HG03439 (cell line): Measurements from ENCODE around the gene NHS.

Source experiments
- ATAC-seq: cut with Tn5 transposase; IDR thresholded peaks from one replicate; pipeline ENCODE4 v1.9.1; 2021; ENCODE audit warnings: mild to moderate bottlenecking, moderate library complexity; ENCODE audit not compliant: unreplicated experiment

Gene NHS

GRCh38 chrX:17656556-17656955 is 281.6 kb downstream of the NHS start:
- ATAC-seq = no peak

- no peak for ATAC-seq
Measured at GRCh38 chrX:17662391-17662790, 287.4 kb downstream of the NHS start.

- no peak for ATAC-seq
Measured at GRCh38 chrX:17668929-17669328, 293.9 kb downstream of the NHS start.

GRCh38 chrX:17669458-17669857 is 294.5 kb downstream of the NHS start:
- no peak for ATAC-seq

GRCh38 chrX:17669891-17670290 is 294.9 kb downstream of the NHS start:
- no peak for ATAC-seq

- ATAC-seq = no peak
Measured at GRCh38 chrX:17670874-17671273, 295.9 kb downstream of the NHS start.

- no peak for ATAC-seq
Measured at GRCh38 chrX:17674601-17675000, 299.6 kb downstream of the NHS start.

- no peak for ATAC-seq
Measured at GRCh38 chrX:17679261-17679660, 304.3 kb downstream of the NHS start.

GRCh38 chrX:17679820-17680219 is 304.8 kb downstream of the NHS start:
- ATAC-seq = no peak

GRCh38 chrX:17680732-17681413 is 305.9 kb downstream of the NHS start:
- no peak for ATAC-seq

GRCh38 chrX:17682259-17682658 is 307.3 kb downstream of the NHS start:
- ATAC-seq = no peak

GRCh38 chrX:17685026-17685425 is 310.0 kb downstream of the NHS start:
- no peak for ATAC-seq

GRCh38 chrX:17687648-17688047 is 312.6 kb downstream of the NHS start:
- no peak for ATAC-seq

GRCh38 chrX:17689971-17690409 is 315.0 kb downstream of the NHS start:
- ATAC-seq = no peak

GRCh38 chrX:17692709-17693346 is 317.8 kb downstream of the NHS start:
- ATAC-seq = peak; percentile 63

- no peak for ATAC-seq
Measured at GRCh38 chrX:17697191-17697590, 322.2 kb downstream of the NHS start.

- no peak for ATAC-seq
Measured at GRCh38 chrX:17700976-17701375, 326.0 kb downstream of the NHS start.

- ATAC-seq = no peak
Measured at GRCh38 chrX:17703201-17703600, 328.2 kb downstream of the NHS start.

- no peak for ATAC-seq
Measured at GRCh38 chrX:17705211-17705610, 330.2 kb downstream of the NHS start.

GRCh38 chrX:17706676-17707075 is 331.7 kb downstream of the NHS start:
- no peak for ATAC-seq

- ATAC-seq = no peak
Measured at GRCh38 chrX:17707731-17708130, 332.7 kb downstream of the NHS start.

- no peak for ATAC-seq
Measured at GRCh38 chrX:17710871-17711301, 335.9 kb downstream of the NHS start.

- ATAC-seq = no peak
Measured at GRCh38 chrX:17713288-17713687, 338.3 kb downstream of the NHS start.
